Measurements from ENCODE around the gene ZNF516.

The ZNF516 gene

DNA sequence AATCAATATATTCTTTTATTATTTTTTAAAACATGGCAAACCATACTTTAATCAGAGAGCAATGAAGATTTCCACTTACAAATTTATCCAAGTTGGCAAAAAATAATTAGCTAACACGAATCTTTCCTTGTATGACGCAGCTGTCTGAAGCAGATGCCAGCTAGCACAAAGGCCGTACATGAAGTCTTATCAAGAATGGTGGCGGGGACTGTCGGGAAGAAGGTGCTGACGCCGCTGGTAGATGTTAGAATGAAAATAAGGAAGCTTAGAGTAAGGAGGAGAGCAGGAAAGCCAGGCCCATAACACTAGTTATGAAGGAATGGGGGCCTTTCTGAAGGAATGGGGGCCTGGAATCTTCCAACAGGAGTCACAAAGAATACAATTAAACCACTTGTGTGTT lies 96.7 kb downstream of the ZNF516 start:
- FAIRE-seq: no peak

DNA sequence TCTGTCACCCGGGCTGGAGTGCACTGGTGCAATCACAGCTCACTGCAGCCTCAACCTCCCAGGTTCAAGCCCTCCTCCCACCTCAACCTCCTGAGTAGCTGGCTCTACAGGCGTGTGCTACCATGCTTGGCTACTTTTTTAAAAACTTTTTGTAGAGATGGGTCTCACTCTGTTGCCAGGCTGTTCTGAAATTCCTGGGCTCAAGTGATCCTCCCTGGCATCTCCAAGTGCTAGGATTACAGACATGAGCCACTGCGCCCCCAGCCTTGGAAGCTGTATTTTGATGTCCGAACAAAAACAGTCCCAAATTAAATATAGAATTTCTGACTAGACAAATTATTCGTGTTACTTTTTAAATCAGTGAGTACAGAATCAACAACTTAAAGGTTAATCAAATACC lies 97.4 kb downstream of the ZNF516 start:
- FAIRE-seq: no peak

DNA sequence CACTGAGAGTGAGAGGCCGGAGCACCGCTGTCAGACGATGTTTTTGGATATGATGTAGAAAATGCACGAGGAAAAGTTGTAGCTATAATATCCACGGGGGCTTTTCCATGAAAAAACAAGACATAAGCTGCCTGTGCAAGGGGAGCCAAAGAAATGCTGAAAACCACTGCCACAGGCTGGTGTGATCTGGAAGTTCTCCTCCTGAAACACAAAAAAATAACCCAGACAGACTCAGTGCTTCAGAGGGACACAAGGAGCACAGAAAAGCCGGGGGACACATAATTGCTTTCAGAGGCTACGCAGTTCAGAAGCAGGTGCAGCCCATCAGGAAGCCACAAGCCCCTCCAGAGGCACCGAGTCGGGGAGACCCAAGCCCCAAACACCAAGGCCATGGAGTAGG lies 98.2 kb downstream of the ZNF516 start:
- no peak for FAIRE-seq

DNA sequence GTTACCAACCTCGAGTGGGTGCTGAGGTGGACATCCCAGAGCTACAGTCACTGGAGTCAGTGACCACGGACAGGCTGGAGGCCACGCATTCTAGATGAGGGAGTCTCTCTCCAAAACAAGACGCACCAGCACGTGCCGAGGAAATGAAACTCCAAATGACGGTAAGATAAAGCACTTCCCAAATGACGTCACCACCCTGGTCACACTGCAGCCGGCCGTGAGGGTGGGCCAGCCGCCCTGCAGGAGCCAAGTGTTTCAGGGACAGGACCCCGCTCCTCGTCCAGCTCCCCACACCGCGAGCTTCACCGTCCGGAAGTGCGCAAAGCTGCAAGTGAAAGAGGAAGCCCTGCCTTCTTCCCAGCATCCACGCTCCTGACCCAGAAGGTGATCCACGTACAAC lies 99.4 kb downstream of the ZNF516 start:
- no peak for FAIRE-seq

DNA sequence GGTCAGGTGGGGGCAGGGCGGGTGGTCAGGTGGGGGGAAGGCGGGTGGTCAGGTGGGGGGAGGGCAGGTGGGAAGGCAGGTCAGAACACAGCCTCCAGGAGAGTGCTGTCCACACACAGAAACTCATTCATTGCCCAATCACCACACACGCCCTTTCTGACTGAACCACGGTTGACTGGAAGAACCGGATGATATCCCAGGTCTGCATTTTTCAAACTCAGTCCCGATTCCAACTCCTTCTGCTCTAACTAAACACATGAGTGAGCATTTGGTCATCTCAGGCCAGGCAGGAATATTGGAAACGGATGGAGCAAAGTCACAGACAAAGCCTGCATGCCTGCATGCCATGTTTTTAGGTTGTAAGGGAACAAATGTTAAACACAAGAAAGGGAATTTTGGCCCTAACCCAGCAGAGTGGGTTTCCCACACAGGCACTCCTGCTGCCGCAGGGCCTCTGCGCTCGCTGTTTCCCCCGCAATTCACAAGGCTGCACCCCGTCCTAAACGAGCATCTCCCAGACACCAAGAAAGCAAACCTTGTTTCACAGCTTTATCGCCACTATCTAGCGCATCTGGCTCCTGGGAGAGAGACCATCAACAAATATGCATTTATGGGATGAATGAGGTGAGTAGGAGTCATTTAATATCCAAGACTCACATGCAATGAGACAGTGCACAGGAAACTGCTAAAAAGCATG lies 100.1 kb downstream of the ZNF516 start:
- no peak for FAIRE-seq

DNA sequence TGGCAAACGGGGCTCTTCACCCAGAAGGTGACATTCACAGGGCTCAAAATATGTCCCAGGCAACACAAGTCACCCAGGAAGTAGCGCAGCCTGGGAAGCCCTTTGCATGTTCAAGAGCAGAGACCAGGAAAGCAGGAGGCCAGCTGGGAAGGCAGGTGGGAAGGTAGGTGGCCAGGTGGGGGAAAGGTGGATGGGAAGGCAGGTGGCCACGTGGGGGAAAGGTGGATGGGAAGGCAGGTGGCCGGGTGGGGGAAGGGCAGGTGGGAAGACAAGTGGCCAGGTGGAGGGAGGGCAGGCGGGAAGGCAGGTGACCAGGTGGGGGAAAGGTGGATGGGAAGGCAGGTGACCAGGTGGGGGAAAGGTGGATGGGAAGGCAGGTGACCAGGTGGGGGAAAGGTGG lies 102.7 kb downstream of the ZNF516 start:
- FAIRE-seq: no peak

DNA sequence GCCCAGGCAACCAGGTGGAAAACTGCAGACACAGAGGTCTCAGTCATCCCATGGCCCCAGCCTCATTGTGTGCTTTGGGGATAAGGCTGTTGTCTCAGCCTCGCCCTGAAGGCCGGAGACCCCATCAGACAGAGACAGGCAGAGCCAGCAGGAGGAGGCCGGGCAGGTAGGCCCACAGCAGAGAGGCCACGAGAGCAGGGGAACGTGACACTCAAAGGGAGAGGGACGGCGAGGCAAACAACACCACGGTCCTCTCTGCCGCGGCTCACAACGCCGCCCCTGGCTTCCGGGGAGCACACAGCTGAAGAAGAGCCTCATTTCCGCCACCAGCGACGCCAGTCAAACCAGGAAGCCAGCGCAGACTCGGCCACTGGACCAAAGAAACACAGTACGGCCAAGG lies 103.3 kb downstream of the ZNF516 start:
- FAIRE-seq: no peak

DNA sequence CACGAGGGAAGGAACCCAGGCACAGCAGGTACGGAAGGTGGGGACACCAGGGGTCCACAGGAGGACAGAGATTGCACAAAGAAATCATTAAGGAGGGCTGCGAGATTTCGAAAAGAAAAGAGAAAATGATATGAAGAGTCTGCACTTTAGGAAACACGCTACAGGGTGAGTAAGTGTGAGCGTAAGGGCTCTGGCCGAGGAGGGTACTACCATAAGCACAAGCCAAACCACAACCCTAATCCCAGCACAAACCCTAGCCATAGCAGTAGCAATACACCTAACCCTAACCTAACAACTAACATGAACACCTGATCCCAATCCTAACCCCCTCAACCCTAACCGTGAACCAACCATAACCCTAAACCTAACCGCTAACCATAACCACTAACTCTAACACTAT lies 104.0 kb downstream of the ZNF516 start:
- FAIRE-seq: no peak

DNA sequence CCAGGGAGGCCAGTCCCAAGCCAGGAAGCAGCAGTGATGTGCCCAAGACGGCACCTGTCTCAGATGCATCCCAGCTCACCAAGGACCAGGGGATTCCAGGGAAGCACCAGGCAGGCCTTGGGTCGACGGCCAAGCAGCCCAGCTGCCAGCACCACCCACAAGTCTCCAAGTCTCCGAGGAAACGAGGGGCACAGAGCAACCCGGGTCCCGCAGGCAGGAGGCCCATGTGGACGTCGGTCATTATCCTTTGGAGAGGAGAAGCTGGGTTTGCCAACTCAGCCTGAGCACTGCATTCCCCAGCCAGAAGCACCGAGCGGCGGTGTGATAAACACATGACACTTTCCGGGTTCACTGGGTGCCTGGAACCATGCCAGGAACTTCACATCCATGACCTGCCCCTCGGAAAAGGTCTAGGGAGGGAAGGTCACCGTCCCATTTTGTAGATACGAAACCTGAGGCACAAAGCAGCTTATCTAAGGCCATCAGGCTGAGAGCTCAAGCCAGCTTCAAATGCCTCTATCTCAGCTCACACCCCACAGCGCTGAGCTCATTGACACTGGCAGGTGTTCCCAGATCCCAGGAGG lies 104.5 kb downstream of the ZNF516 start:
- FAIRE-seq: no peak

DNA sequence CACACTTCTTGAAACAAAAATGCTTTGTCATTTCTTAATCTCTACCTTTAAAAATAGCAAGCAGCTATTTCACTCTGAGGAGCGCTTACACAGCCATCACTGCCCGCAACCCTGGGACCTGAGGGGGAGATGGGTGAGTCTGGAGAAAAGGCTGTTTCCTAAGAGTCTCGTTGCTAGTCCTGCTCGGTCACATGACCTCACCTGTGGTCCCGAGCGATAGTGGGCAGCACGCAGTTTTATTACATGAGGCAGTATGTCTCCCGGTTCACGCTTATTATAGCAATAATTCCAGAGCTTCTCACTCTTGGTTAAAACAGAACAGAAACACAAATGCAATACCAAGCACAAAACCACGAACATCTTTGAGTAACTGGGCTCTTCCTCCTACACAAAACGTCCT lies 105.3 kb downstream of the ZNF516 start:
- no peak for FAIRE-seq

DNA sequence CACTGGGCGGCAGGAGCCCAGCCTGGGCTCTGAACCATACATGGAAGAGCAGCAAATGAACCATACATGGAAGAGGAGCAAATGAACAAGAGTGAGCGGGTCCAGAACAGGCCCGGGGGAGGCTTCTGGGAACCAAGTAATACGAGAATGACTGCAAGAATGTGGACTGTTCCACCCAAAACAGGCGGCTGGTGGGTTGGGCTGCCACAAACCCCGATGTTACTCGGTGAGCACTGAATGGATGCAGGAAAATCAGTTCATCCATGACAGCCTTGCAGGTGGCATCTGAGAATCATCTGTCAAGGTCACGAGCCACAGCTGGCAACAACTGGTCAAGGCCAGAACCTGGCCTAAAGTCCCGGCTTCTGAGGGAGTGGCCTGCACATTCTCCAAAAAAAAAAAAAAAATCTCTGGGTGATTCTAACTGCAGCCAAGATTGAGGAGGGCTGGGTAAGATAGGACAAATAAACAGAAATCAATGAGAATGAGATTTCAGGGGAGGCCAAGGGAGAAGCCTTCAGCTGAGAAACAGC lies 106.1 kb downstream of the ZNF516 start:
- FAIRE-seq: no peak

DNA sequence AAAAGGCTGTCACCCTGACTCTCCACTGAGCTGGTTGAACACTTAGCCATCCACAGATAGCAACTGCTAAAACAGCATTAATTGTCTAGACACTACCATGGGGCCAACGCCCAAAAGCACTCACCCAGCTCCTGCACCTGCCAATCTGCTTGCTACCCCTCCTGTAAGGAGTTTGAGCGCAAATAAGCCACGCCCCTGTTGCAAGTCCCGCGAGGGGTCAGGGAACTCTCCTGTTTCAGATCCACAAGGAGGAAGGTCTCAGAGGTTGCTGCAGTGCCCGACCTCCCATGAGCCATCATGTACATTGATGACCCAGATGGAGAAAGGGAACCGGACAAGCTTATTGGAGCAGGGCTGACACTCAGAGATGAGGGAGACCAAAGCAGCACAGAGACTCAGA lies 106.8 kb downstream of the ZNF516 start:
- no peak for FAIRE-seq

DNA sequence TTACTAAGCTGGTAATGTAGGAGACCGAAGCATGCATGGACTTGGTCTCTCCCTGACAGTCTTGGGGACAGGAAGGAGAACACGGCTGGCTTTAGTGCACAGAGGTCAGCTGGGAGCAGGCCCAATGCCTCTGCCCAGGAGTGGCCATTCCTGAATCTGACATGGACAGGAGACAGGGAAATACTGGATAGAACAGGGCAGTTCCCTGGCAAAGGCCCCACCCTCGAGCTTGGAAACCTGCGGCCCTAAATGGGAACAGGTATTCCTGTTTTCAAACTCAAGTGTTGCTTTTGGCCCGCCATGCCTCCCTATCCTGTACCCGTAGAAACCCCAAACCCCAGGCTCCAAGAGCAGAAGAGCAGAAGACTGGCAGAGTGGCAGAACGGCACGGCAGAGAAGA lies 107.4 kb downstream of the ZNF516 start:
- no peak for FAIRE-seq

DNA sequence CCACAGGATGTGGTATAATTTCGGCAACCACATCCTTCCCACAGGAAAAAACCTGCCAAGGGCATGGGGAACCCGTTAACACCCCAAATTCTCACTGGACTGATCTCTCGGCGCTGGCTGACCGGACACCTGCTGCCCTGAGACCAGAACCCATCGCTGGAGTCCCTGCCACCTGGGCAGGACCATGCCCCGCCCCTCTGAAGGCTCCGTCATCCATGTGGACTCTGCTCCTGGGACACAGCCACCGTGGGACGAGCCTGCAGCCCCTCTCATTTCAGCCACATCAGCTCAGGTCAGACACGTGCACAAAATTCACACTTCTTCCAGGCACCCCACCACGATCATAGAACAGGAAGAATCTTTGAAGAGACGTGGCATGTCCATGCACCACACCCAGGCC lies 108.2 kb downstream of the ZNF516 start:
- no peak for FAIRE-seq

DNA sequence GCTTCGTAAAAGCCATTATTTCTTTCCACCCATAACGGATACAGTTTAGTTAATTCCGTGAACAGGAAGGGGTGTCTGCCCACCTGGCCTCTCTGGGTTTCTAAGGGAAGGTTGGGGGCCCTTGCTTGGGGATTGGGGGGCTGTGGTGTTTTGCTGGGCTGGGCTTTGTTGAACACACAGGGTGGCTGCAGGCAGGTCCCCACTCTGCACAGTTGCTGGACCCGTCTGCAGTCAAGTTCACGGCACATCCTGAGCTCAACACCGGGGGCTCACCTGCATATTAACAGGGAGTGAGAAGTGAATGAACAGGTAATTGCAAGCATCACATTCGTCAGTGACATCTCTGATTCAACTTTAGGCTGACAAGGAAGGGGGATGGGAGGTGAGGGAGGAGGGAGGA lies 109.0 kb downstream of the ZNF516 start:
- FAIRE-seq: no peak

DNA sequence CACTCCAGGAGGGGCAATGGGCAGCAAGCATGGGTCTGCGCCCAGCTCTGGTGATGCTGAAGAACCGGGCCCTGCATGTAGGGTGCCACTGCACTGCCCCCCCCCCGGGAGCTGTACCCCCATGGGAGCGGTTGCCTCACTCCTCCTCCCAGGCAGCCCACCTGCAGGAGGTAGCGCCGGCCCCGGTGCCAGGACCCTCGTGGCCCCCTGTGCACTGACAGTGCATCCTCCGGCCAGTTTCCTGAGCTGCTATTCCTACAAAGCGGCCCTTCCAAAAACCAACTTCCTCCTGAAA lies 109.4 kb downstream of the ZNF516 start:
- no peak for FAIRE-seq

DNA sequence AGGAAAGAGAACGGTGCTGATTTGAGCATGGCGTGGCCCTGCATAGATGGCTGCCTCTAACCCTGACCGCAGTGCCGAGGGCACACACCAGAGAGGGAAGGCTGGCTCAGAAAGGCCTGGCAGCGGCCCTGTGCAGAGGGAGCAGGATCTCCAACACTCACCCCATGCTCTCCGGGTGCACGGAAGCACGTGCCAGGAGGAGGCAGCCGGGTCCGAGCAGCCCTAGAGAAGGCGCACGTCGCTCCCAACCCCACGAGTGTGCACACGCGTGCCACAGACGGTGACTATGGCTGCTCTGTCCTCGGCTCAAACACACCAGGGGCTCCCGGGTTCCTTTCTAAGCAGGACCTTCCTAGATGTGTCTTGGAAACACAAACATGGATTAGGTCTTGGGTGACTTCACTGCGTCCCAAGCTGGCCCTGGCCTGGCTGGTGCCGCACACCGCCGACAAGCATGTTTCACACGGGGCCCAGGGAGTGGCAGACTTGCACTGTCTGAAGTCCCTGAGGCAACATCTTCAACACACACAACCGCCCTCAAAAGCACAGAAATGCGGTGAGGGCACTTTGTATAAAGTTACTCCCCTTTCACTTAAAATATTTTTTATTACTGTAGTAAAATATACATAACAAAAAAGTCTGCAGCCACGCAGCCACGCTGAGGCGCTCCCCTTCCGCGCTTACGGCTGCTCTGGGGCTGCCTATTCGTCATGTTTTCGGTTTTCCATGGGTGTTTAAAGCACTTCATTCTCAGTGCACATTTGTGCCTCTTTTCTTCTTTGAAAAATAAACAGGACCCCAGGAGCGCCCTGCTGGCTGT lies 110.0 kb downstream of the ZNF516 start:
- no peak for FAIRE-seq

DNA sequence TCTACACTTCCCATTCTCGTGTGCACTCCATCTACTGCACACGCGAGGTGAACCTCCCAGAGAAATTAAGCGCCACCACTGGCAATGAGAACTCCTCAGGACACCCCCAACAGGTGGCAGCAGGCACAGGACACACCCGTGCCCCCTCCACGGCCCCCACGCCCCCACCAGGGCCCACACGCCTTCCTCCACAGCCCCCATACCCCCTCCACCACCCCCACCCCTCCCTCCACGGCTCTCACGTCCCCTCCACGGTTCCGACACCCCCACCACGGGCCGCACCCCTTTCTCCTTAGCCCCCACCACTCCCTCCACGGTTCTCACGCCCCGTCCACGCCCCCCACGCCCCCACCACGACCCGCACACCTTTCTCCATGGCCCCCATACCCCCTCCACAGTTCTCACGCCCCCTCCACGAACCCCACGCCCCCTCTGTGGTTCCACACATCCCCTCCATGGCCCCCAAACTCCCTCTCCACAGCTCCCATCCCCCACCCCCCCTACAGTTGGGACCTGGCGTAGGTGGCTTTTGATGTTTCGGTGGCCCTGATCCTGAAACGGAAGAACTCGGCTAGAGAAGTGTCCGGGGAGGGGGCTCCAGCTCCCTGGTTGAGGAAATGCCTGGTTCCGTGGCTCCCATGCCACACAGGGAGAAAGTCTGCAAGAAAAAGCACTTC lies 110.8 kb downstream of the ZNF516 start:
- FAIRE-seq: no peak

DNA sequence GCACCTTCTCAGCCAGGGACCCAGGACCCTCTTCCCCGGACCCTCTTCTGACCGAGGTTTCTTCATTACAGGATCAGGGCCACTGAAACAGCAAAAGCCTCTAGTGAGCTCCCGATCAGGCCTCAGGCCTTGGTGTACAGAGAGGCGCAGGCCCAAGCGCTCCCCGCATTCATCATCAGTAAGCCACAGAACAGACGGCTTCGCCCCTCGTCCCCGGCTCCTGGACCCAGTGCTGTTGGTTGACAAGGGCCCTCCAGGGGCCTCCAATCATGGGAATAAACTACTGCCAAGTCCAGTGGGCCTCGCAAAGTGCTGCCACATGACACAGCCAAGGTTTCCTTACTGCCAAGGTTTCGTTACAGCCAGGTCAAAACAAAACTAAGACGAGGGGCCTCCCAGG lies 111.4 kb downstream of the ZNF516 start:
- FAIRE-seq: no peak

DNA sequence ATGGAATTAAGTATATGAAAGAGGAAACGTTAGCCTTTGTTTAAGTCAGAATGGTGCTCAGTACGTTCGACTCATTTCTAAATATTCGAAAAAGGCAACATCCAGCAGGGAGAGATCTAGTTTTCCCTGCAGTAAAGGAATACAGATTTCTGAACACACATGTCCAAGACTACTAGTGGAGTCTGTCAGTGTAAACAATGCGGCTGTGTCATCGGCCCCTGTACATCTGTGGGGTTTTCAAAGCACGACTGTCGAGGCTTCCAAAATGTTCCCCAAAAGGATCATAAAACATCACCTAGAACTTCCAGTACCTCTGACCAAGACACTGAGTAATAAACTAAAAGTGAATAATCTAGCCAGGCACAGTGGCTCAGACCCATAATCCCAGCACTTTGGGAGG lies 112.8 kb downstream of the ZNF516 start:
- no peak for FAIRE-seq

DNA sequence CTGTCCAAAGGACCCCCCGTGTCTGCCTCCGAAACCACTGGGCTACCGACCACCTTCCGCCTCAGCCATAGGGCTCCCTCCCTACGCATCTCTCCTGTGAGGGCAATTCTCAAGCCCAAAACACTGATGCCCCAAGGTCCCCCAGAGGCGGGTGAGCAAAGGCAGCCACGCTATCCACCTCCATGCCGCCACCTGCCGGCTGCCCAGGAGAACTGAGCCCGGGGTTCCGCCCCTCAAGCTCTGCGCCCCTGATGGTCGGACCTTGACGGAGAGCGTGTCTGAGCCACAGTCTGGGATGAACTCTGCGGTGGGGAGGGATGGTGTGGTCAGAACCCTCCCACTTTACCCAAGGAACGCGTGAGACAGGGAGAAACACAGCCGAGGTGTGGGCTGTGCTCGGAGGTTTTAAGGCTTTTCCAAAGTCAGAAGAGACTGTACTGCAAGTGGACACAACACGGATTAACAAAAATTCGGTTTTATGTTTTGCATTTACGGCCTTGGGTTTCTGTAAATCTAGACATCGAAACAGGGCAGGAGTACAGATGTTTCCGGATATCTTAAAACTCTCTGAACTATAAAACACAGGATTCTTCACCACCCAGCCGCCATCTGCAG lies 114.1 kb downstream of the ZNF516 start:
- no peak for FAIRE-seq

DNA sequence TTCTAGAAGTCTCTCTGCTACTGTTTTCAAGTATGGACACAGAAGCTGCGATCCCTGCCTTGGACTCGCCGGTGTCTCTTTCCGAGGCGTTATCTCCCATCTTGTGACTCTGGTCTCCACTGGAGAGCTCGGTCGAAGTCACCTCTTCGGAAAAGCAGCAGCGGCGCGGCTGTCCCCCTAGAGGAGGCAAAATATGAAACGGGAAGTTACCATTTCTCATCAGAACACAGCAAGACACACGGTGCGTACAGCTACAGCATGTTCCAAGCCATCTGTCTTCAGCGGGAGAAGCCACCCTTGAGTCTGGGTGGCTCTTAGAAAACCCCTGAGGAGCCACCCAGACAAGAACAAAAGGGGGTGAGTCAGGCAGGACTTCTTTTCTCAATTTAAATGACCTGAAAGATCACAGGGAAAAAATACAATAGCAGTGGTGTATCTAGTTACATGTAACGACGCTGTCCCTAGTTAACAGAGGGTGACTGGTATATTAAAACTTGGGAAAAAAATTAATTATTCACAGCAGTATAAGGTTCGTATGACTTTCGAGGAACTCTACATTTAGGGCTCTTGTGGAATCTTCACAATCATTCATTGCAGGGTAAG lies 114.8 kb downstream of the ZNF516 start:
- no peak for FAIRE-seq
